AG08395 (cell line): Measurements from ENCODE around the gene AURKAIP1.
A peak's percentile ranks its signal among the peaks of the same experiment; 100 is the strongest.
"Not testable (repeated sequence)": the region's sequence is repeated elsewhere in the genome, so short reads cannot be mapped to it uniquely, and the experiment has no call there.

Source experiments
- DNase-seq: peaks from one replicate; pipeline ENCODE4 v3.0.0; 2012; ENCODE audit warnings: mixed read lengths, low spot score

Gene AURKAIP1

GRCh38 chr1:1406101-1406820, 31.3 kb upstream of the AURKAIP1 start:
- no peak for DNase-seq

GRCh38 chr1:1403653-1404052, 28.6 kb upstream of the AURKAIP1 start:
- DNase-seq, result no peak

- not testable (repeated sequence) for DNase-seq
Observed at GRCh38 chr1:1402901-1403392, 27.9 kb upstream of the AURKAIP1 start.

- peak; percentile 66 for DNase-seq
Observed at GRCh38 chr1:1402072-1402900, 27.3 kb upstream of the AURKAIP1 start.

GRCh38 chr1:1401457-1402010, 26.5 kb upstream of the AURKAIP1 start:
- no peak for DNase-seq

GRCh38 chr1:1400576-1401456, 25.8 kb upstream of the AURKAIP1 start:
- DNase-seq, result no peak

GRCh38 chr1:1399872-1400575, 25.0 kb upstream of the AURKAIP1 start:
- DNase-seq, result no peak

- DNase-seq, result peak; percentile 99
Observed at GRCh38 chr1:1399187-1399871, 24.3 kb upstream of the AURKAIP1 start, which contains the start of gene CCNL2. Gene CCNL2 (minus strand): TSS chr1:1399335. CDS start chr1:1399306, 29 bp downstream.

GRCh38 chr1:1398677-1399186, 23.7 kb upstream of the AURKAIP1 start:
- no peak for DNase-seq

GRCh38 chr1:1397839-1398523, 23.0 kb upstream of the AURKAIP1 start:
- DNase-seq, result no peak

GRCh38 chr1:1395166-1395565, 20.2 kb upstream of the AURKAIP1 start:
- no peak for DNase-seq

GRCh38 chr1:1394116-1394515, 19.1 kb upstream of the AURKAIP1 start:
- DNase-seq, result no peak

GRCh38 chr1:1393428-1393827, 18.4 kb upstream of the AURKAIP1 start:
- no peak for DNase-seq

- no peak for DNase-seq
Observed at GRCh38 chr1:1393014-1393413, 18.0 kb upstream of the AURKAIP1 start.

- DNase-seq, result no peak
Observed at GRCh38 chr1:1391225-1391624, 16.2 kb upstream of the AURKAIP1 start.

GRCh38 chr1:1390675-1391074, 15.7 kb upstream of the AURKAIP1 start:
- no peak for DNase-seq

GRCh38 chr1:1388078-1388472, 13.1 kb upstream of the AURKAIP1 start:
- DNase-seq, result no peak

GRCh38 chr1:1387098-1388077, 12.4 kb upstream of the AURKAIP1 start:
- no peak for DNase-seq
